HG03469 (cell line): ENCODE results near the gene LRRC70.
"Not testable (repeated sequence)": the region's sequence is repeated elsewhere in the genome, so short reads cannot be mapped to it uniquely, and the experiment has no call there.

ENCODE experiments used
- ATAC-seq: cut with Tn5 transposase; IDR thresholded peaks from one replicate; pipeline ENCODE4 v1.9.1; 2021; ENCODE audit warnings: mild to moderate bottlenecking, moderate library complexity, moderate number of reproducible peaks; ENCODE audit not compliant: unreplicated experiment

The LRRC70 gene

GRCh38 chr5:62600560-62601252 is 22.1 kb downstream of the LRRC70 start:
- no peak for ATAC-seq

DNA sequence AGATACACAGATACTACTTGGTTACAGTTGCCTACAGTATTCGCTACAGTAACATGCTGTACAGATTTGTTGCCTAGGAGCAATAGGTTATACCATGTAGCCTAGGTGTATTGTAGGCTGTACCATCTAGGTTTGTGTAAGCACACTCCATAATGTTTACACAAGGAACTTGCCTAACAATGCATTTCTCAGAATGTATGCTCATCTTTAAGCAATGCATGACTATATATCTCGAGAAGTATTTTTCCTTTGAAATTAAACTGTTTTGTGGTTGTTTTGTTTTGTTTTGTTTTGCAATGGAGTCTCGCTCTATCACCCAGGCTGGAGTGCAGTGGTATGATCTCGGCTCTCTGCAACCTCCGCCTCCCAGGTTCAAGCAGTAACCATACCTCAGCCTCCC is 25.3 kb downstream of the LRRC70 start:
- ATAC-seq = no peak

GRCh38 chr5:62605638-62606037 is 27.0 kb downstream of the LRRC70 start:
- ATAC-seq = no peak

GRCh38 chr5:62606878-62607277 is 28.3 kb downstream of the LRRC70 start:
- no peak for ATAC-seq

DNA sequence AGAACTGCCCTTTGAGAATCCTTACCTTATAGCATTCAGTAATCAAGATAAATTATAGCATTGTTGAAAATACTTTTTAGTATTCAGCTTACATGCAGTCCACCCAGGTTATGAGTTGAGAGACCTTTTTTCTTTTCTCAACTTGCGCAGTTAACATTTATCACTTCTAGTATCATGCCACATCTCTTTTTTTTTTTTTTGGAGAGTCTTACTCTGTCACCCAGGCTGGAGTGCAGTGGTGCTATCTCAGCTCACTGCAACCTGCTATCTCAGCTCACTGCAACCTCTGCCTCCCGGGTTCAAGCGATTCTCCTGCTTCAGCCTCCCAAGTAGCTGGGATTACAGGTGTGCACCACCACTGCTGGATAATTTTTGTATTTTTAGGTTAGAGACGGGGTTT is 29.0 kb downstream of the LRRC70 start:
- ATAC-seq = no peak

DNA sequence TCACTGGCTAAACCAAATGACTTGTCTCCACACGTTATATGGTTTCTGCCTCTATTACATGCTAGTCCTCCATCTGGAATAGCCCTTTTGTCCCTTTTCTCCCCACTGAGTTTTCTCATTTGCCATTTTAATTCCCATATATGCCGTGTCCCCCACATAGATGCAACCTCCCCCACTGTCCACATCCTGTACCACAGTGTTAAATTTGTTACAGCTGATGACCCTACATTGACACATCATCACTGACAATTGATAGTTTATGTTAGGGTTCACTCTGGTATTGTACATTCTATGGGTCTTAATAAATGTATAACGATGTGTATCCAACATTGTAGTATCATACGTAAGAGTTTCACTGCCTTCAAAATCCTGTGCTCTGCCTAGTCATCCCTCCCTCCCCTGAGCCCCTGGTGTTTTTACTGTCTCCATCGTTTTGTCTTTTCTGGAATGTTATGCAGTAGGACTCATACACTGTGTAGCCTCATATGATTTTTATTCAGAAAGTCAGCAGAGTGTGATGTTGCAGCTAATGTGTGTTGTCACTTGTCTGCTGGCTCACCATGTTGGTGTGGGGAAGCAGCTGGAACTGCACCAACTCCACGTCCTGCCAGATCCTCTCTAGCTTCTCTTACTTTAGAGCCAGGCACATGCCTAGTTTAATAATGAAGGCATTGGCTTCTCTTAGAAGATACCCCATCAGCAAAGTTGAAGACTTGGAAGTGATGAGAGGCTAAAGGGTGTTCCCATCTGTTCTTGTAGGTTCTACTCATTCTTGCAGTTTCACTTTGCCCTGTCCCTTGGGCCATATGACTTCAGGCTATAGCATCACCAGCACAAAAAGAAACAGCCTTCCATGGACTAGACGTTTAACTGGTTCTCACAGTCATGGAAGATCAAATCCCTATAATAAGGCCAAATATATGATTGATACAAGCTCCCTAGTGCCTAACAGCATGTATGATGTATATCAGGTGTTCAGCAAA is 30.2 kb downstream of the LRRC70 start:
- ATAC-seq = no peak

- no peak for ATAC-seq
Measured at GRCh38 chr5:62614355-62614754, 35.7 kb downstream of the LRRC70 start.

DNA sequence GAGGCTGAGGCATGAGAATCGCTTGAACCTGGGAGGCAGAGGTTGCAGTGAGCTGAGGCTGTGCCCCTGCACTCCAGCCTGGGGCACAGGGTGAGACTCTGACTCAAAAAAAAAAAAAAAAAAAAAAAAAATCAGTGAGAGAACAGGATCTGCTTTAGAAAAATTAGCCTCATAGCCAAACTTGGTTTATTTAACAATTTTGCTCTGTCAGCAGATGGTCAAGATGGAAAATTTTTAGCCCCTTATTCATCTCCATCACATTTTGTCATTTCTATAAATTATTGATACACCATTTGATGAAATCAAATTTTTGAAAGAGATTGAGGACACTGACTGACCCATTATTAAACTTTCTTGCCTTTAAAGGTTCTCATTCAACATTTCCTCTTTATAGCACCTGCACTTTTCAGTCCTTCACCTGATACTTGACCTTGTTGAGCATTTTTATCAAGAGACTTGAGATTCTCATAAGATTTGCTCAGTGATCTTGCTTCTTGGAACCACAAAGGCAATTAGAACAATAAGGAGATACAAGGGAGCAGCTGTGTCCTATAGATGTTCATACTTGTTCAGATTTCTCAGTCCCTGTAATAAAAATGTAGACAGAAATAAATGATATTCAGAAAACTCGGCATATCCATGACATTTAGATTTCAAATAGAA is 38.1 kb downstream of the LRRC70 start:
- ATAC-seq = no peak

- ATAC-seq = no peak
Measured at GRCh38 chr5:62617943-62618342, 39.3 kb downstream of the LRRC70 start.

GRCh38 chr5:62620761-62621160 is 42.1 kb downstream of the LRRC70 start:
- ATAC-seq = no peak

DNA sequence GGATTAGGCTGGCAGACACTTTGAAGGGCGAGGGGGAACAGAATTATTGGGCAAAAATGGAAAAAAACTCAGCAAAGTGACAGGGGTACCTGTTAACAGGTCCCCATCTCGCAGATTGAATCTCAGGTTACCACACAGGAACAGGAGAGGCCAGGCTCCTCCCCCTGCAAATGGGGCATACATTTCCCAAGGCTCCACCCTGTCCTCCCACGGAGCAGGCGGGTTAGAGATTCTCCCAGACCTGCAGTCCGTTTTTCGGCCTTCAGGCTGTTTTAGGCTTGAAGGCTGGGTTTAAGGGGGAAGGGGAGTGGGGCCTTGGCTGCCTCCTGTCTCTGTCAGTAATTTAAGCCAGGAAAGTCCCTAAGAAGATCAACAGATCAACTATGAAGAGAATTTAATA is 42.7 kb downstream of the LRRC70 start:
- ATAC-seq = no peak

- ATAC-seq = no peak
Measured at GRCh38 chr5:62623271-62623670, 44.7 kb downstream of the LRRC70 start.

DNA sequence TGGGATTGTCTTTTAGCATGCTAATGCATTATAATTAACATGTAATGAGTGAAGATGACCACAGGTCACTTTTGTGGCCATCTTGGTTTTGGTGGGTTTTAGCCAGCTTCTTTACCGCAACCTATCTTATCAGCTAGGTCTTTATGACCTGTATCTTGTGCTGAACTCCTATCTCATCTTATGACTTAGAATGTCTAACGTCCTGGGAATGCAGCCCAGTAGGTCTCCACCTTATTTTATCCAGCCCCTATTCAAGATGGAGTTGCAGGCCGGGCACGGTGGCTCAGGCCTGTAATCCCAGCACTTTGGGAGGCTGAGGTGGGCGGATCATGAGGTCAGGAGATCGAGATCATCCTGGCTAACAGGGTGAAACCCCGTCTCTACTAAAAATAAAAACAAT is 45.8 kb downstream of the LRRC70 start:
- not testable (repeated sequence) for ATAC-seq

- ATAC-seq = no peak
Measured at GRCh38 chr5:62626534-62626933, 47.9 kb downstream of the LRRC70 start.

- ATAC-seq = no peak
Measured at GRCh38 chr5:62627121-62627520, 48.5 kb downstream of the LRRC70 start.

GRCh38 chr5:62627901-62628300 is 49.3 kb downstream of the LRRC70 start:
- ATAC-seq = no peak
